C4-2B (cell line): ENCODE results near the gene INPP4B.

Source experiments
- ZFX ChIP-seq: fragments of 450-650 bp; IDR thresholded peaks from 2 replicates; pipeline ENCODE4 v1.6.1; 2017
- TF ChIP-seq, protein P1 (sequence below): fragments of 450-650 bp; conservative IDR thresholded peaks from 2 replicates; pipeline ENCODE4 v1.5.1; 2017; ENCODE audit warnings: mild to moderate bottlenecking

- TF ChIP-seq, protein P1, sequence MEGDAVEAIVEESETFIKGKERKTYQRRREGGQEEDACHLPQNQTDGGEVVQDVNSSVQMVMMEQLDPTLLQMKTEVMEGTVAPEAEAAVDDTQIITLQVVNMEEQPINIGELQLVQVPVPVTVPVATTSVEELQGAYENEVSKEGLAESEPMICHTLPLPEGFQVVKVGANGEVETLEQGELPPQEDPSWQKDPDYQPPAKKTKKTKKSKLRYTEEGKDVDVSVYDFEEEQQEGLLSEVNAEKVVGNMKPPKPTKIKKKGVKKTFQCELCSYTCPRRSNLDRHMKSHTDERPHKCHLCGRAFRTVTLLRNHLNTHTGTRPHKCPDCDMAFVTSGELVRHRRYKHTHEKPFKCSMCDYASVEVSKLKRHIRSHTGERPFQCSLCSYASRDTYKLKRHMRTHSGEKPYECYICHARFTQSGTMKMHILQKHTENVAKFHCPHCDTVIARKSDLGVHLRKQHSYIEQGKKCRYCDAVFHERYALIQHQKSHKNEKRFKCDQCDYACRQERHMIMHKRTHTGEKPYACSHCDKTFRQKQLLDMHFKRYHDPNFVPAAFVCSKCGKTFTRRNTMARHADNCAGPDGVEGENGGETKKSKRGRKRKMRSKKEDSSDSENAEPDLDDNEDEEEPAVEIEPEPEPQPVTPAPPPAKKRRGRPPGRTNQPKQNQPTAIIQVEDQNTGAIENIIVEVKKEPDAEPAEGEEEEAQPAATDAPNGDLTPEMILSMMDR: no peak
- TF ChIP-seq ZFX: no peak
These were observed 315.4 kb downstream of the INPP4B start for GRCh38 chr4:142530728-142531127.
